IPS-NIHi7 (cell line): ENCODE measurements around the gene EML4.
"Not testable (repeated sequence)": the region's sequence is repeated elsewhere in the genome, so short reads cannot be mapped to it uniquely, and the experiment has no call there.

ENCODE experiments used
- DNase-seq: peaks from one replicate; pipeline ENCODE4 v3.0.0; 2012; ENCODE audit warnings: mixed read lengths; ENCODE audit errors: extremely low spot score

EML4 gene

GRCh38 chr2:42169100-42169873, at the start of gene EML4:
Gene EML4, plus strand, starts transcription at chr2:42169353. Its CDS starts 259 bp downstream, at chr2:42169612.
- peak; percentile 97 for DNase-seq

- no peak for DNase-seq
These were observed 45.7 kb upstream of the EML4 start for GRCh38 chr2:42123426-42123825.

- DNase-seq = no peak
These were observed 45.0 kb upstream of the EML4 start for GRCh38 chr2:42124011-42124785.

- DNase-seq = no peak
These were observed 43.1 kb upstream of the EML4 start for GRCh38 chr2:42125841-42126594.

- not testable (repeated sequence) for DNase-seq
These were observed 42.3 kb upstream of the EML4 start for GRCh38 chr2:42126873-42127272.

DNA sequence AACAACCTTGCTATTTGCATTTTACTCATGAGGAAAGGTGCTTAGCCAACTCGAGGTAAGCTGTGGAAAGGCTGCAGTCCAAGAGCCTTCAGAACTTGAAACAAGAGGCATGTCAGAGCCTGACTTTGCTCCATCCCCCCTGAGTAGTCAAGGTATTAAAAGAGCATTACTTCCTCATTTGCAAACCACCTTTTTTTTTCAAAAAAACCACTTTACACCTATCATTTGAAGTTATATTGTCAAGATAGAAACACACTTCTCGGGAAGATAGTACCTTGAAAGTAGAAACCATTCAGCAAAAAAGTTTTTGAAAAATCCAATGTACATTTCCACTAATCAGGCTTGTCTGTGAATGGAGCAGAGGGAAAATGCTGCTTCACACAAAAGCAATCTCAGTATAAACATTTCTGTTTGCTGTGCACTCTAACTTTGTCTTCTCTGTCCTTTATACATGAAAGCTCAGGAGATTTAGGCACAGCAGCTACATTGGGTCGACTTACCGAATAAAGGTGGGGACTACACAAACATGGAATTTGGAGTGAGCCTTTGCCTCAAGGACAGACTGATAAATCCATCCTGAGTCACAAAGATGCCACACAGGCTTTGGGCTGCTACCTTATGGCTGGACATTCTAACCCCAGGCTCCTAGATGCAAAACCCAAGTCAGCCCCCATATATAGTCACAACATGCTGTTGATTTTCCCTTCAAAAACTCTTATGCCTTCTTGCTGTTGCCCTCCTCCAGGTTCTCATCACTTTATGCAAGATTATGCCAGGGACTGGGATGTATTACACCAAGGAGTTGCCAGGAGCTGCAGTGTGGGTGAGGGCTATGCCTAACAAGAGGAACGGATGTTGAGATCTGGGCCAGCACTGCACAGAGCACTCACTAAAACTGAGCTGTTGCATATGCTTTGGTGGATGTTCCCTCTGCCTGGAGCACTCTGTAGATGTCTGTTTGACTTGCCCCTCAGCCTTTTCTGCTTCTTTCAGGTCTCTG, 41.4 kb upstream of the EML4 start:
- no peak for DNase-seq

- no peak for DNase-seq
These were observed 40.2 kb upstream of the EML4 start for GRCh38 chr2:42128721-42129486.

DNA sequence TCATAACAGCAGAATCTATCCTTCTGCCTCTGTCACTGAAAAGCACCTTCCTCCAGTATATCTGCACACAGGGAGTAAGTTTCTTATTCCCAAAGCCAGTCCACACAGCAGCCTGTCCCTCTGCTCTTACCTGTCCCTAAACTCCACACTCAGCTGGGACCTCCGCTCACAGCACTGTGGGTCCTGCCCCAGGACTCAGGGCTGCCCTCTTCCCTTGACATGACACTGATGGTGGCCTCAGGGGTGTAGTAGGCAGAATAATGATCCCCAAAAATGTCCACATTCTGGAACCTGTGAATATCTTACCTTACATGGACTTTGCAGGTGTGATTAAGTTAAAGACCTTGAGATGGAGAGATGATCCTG, 39.7 kb upstream of the EML4 start:
- DNase-seq = no peak

DNA sequence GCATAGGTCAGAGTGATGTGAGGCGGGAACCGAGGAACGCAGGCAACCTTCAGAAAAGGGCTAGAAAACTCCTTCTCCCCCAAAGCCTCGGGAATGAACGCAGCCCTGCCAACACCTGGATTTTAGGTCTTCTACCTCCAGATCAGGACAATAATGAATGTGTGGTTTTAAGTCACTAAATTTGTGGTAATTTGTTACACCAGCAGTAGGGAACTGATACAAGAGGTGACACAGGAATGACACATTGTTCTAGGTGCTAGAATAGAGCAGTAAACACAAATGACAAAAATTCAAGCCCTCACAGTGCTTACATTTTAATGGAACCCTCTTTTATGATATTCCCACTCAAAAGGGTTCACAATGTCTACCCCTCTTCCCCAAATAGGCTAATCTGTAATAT, 39.2 kb upstream of the EML4 start:
- no peak for DNase-seq

DNA sequence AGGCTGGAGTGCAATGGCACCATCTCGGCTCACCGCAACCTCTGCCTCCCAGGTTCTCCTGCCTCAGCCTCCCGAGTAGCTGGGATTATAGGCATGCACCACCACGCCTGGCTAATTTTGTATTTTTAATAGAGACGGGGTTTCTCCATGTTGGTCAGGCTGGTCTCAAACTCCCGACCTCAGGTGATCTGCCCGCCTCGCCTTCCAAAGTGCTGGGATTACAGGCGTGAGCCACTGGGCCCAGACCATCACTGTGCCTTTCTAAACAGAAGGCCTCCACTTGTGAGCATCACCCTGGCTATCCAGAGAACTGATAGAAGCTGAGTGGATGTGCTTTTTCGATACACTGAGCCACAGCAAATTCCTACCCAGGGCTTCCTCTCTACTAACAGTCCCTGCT, 38.3 kb upstream of the EML4 start:
- DNase-seq = not testable (repeated sequence)

GRCh38 chr2:42132191-42132965, 36.8 kb upstream of the EML4 start:
- no peak for DNase-seq

- peak; percentile 63 for DNase-seq
These were observed 36.0 kb upstream of the EML4 start for GRCh38 chr2:42132966-42133641.

DNA sequence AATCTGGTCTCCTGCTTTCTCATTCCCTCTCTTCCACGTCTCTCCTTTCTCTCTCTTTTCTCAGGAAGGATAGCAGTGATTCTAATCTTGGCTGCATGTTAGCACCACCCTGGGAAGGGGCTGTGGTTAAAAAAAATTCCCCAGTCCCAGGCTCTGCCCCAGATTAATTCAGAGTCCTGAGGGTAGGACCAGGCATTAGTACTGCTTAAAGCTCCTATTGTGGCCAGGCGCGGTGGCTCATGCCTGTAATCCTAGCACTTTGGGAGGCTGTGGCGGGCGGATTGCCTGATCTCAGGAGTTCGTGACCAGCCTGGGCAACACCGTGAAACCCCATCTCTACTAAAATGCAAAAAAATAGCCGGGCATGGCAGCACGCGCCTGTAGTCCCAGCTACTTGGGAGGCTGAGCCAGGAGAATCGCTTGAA, 35.4 kb upstream of the EML4 start:
- no peak for DNase-seq

- DNase-seq = not testable (repeated sequence)
These were observed 34.7 kb upstream of the EML4 start for GRCh38 chr2:42134401-42134932.

- DNase-seq = no peak
These were observed 33.5 kb upstream of the EML4 start for GRCh38 chr2:42135381-42136312.

DNA sequence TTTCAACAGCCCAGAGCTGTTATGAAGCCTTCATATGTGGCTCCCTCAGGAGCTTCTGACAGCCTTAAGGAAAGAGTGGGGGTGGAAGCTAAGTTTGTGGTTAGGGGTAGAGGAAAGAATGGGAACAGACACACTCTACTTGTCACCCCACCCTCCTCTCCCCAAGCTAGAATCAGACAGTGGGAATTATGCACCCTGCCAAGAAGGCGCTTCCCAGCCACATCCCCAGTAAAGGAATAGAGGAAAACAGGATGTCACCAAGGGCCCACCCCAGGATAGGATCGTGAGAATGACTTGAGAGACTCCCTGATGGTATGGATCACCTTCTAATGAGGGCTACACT, 32.4 kb upstream of the EML4 start:
- DNase-seq = no peak

DNA sequence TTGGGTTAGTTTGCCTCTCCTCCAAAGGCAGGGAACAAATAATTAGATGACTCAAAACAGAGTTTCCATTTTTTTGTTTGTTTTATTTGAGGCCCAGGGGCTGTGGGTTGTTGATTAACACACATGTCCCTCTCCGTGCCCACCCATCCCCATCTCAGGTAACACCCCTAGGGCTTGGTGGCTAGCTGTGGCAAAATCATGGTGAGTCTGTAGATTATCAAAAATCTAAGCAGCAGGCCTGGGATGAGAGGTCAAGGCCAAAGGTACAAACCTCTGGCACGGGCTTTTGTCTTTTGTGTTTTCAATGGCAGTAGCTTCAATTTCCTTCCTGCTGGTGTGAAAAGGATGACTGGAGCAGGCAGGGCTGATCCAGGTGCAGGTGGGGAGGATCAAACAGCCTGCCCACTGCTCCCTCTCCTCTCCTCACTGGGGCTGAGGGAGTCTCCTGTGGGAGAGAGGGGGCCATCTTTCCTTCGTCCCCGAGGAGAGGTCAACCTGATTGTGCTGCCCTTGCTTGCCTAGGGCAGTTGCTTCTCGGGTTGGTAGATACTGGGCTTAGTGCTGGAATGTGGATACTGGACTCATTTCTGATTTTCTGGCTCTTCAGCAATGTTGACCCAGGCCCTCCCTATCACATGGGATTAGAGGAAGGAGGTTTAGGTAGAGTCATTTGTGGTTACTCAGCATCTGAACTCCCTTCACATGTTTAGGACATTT, 31.9 kb upstream of the EML4 start:
- no peak for DNase-seq
